ENCODE measurements around the gene SPOCK1.

Gene SPOCK1

DNA sequence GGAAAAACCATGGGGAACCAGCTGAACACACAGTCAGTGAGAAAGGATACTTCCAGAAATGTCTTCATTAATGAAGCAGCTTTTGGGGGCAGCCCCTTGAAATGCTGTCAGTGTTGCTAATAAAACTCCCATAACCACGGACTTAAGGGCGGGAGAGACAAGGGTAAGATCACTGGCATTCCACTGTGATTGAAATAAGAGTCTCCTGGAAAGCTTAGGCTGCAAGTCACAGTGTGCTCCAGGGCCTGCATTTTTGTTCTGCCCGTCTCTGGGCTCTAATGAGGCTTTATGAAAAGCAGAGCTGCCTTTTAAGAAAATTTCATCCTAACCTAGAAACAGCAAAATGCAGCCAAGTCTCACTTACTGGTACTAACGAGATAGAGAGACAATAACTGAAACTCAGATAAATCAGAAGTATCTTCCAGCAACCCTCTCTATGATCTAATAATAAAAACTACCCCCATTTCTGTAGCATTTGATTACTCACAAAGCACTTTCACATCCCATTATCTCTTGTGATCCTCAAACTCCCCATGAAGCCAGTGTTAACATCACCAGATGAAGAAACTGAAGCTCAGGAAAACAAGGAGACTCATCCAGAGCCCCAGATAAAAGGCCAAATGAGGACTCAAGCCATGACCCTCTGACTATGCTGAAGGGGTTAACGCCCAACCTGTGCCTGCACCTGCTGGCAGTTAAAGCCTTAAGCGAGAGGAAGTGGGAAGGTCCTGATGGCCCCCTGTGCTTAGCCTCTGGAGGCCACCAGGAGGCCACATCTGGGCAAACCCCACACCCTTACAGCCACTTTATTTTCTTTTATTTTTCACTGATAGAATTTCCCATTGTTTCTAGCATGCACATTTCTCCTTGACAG lies 37.5 kb downstream of the SPOCK1 start:
- no peak for TF ChIP-seq CTCF (IDR thresholded peaks at IDR 0.05)
- H3K4me3 ChIP-seq = no peak overlapping the region
- DNase-seq = no peak
- H3K36me3 ChIP-seq = no peaks in the 10 kb centered on the region
- H3K27me3 ChIP-seq = no peaks in the 10 kb centered on the region
- H3K27ac ChIP-seq = no peak overlapping the region
- peaks cover 0 to 5% (median 0%) of the 10 kb centered on the region in 4 donors for H3K4me1 ChIP-seq
- intact Hi-C loops (cut with DNase I; ENCODE audit: low total_unique reads) = no loop called here
- H3K9me3 ChIP-seq = no peaks in the 10 kb centered on the region

DNA sequence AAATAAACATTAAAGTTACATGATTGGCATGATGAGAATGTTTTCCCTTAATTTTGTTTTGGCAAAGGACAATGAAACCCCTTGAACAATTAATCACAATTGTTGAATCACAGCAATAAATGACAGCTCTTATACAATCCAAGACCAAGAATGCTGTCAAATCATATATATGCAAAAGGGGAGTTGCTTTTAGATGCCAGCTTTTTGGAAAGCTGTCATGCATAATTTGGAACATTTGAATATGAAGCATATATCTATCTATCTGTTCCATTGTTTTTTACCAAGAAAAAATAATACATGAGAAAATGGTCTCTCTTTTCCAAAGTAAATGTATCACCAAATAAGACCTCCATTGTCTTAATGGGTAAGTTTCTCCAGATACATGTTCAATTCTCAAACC lies 44.5 kb downstream of the SPOCK1 start:
- Histone ChIP-seq H3K4me3 (no peak overlapping the region), H3K4me1 (no peaks in the 10 kb centered on the region), H3K36me3 (no peaks in the 10 kb centered on the region), H3K27ac (no peak overlapping the region), H3K27me3 (no peaks in the 10 kb centered on the region), H3K9me3 (no peaks in the 10 kb centered on the region)
- DNase-seq = no peak
- no peak for TF ChIP-seq CTCF (IDR thresholded peaks at IDR 0.05)
- intact Hi-C loops (cut with DNase I; ENCODE audit: low total_unique reads) = no loop called here

DNA sequence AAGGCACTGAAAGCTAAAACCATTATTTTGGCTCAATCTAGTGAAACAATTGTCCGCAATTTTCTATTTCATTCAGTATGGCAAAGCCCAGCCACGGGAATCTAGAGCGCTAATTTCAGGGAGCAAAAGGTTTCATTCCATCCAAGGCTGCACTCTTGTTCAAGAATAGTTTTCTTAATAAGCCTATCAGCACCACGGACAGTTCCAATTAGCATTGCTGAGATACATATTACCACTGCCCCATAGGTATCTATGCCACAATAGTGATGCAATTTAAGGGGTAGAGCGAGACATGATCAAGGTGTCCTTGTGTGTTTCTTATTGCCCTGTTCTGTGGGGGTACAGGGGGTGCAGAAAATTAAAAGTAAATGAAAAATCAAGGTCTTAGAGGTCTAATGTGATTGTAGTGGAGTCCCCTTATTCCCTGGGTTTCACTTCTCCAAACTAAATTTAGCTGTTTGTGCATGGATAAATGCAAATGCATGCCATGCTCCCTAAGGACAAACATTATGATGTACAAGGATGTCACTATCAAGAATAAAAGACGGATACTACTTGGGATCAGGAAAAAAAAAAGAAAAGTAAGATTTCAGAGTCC lies 45.5 kb downstream of the SPOCK1 start:
- Histone ChIP-seq H3K4me1 (no peaks in the 10 kb centered on the region), H3K27me3 (no peaks in the 10 kb centered on the region), H3K9me3 (no peaks in the 10 kb centered on the region), H3K36me3 (no peaks in the 10 kb centered on the region), H3K4me3 (no peak overlapping the region), H3K27ac (no peak overlapping the region)
- intact Hi-C loops (cut with DNase I; ENCODE audit: low total_unique reads) = no loop called here
- DNase-seq = no peak
- no peak for TF ChIP-seq CTCF (IDR thresholded peaks at IDR 0.05)

DNA sequence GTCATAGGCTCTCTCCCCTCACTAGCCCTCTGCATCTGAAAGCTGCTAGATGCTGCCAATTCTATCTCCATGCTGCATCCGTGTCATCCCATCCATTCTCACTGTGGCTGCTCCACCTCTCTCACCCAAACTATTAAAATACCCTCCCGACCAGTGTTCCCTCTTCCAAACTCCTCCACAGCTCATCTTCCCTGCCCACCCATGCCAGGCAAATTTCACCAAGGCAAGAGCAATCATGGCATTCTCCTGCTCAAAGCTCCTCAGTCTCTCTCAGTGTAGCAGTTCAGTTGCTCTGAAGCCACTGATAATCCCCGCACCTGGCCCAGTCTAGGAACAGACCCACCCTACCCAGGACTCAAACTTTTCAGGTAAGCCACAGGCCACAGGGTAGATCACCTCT lies 48.4 kb downstream of the SPOCK1 start:
- DNase-seq = no peak
- no peak overlapping the region for H3K27ac ChIP-seq
- no peaks in the 10 kb centered on the region for H3K36me3 ChIP-seq
- no peak for TF ChIP-seq CTCF (IDR thresholded peaks at IDR 0.05)
- H3K4me3 ChIP-seq = no peak overlapping the region
- H3K4me1 ChIP-seq = no peaks in the 10 kb centered on the region
- H3K27me3 ChIP-seq = no peaks in the 10 kb centered on the region
- intact Hi-C loops (cut with DNase I; ENCODE audit: low total_unique reads) = no loop called here
- H3K9me3 ChIP-seq = no peaks in the 10 kb centered on the region

GRCh38 chr5:137448868-137449267 lies 50.3 kb downstream of the SPOCK1 start:
- no peak overlapping the region for H3K4me3 ChIP-seq
- H3K9me3 ChIP-seq = no peaks in the 10 kb centered on the region
- no peak for DNase-seq
- H3K27me3 ChIP-seq = no peaks in the 10 kb centered on the region
- no peak for TF ChIP-seq CTCF (IDR thresholded peaks at IDR 0.05)
- no peaks in the 10 kb centered on the region for H3K36me3 ChIP-seq
- no peaks in the 10 kb centered on the region for H3K4me1 ChIP-seq
- no peak overlapping the region for H3K27ac ChIP-seq
- intact Hi-C loops (cut with DNase I; ENCODE audit: low total_unique reads) = no loop called here

All from tibial artery (tissue), 4 donors.